Heart left ventricle (tissue), 13 donors: ENCODE measurements around the gene ZNF185.

Source experiments
- CTCF ChIP-seq, 12 donors: fragments of 200-600 bp; sonication (generic) in 4 of 12; IDR thresholded peaks; one replicate each; pipeline versions ENCODE4 v1.5.0 to v1.8.0; 2018 to 2022; ENCODE audit warnings: antibody characterized with exemption in 12 of 12, mild to moderate bottlenecking in 5 of 12
- POLR2A ChIP-seq, 2 donors: fragments of 450-650 bp; IDR thresholded peaks; one replicate each; pipeline ENCODE4 v1.6.1; 2017; ENCODE audit warnings: antibody characterized with exemption in 2 of 2, mild to moderate bottlenecking in 2 of 2, moderate library complexity in 2 of 2
- donor health status: ischemic (EF 13 %, LVEDD 7.1; RV severe dilation, severe dysfunction).
- donor health status: DM: no; HTN: yes; CAD: no.
- donor health status: DM: no; HTN: no; CAD: no.
- donor health status: ischemic (EF 25% LVEDD 6.9; RV normal size, moderate dysfunction).
- donor health status: ischemic (EF 25% LVEDD 5.7; RV mildly dilated, moderate dysfunction).
- donor health status: ischemic (EF 35%, LVEDD 5.7; RV mildly dilated, moderate dysfunction).
- donor health status: nonischemic (EF 11% LVEDD 7.7; RV severe dilation, severe dysfunction).
- donor health status: DM: yes; HTN: yes; CAD: no.
- donor health status: PGD.
- donor health status: ischemic (EF 29% LVEDD 5.4; RV normal size, mild dysfunction).
- donor health status: nonischemic (EF 23%, LVEDD 6.1; RV moderate dilation, normal function).

DNA sequence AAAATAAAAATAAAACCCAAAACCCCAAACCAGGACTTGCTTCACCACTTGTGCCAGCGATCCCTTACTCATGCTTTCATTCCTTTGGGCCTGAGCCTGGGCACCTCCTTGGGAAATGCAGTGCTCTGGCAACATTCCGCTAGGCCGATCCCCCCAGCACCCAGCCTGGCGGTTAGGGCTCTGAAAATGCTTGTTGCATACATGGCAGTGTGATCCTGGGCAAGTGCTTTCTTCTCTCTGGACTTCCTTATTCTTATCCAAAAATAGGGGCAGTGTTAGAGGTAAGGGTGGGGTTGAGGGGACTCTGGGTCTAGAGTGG lies 4.6 kb downstream of the ZNF185 start:
- TF ChIP-seq POLR2A (IDR thresholded peaks at IDR 0.05) (no peak), CTCF (IDR thresholded peaks at IDR 0.05) (no peak)
